GM23338 (cell line): ENCODE data around the gene ENTHD1. TPM values are rescaled to one million over a fixed set of nuclear protein-coding genes. Genes with fewer than 3 reads are reported as not detected.

Experiments
- ATAC-seq: fragments of 200-7000 bp; cut with Tn5 transposase; 3 replicates; pipeline ENCODE4 v1.9.1; 2020
- DNase-seq: peaks from one replicate; pipeline ENCODE4 v3.0.0-alpha.2; 2015; ENCODE audit warnings: low spot score
- H2AFZ ChIP-seq: fragments of 200-600 bp; sonication (generic); 2 replicates; pipeline ENCODE4 v1.8.0; 2016; ENCODE audit warnings: antibody characterized with exemption, mild to moderate bottlenecking, moderate library complexity
- H3F3A ChIP-seq: fragments of 200-600 bp; sonication (generic); replicated peaks from 2 replicates; pipeline ENCODE4 v1.8.0; 2017; ENCODE audit warnings: antibody characterized with exemption, mixed run types, low read depth
- H3K27ac ChIP-seq: fragments of 200-600 bp; sonication (generic); 2 replicates; pipeline ENCODE4 v1.6.1; 2016; ENCODE audit warnings: low read depth
- H3K27me3 ChIP-seq: fragments of 200-600 bp; sonication (generic); 2 replicates; pipeline ENCODE4 v1.8.0; 2016; ENCODE audit warnings: mild to moderate bottlenecking, mixed run types, moderate library complexity; ENCODE audit not compliant: insufficient read depth
- H3K36me3 ChIP-seq: fragments of 200-600 bp; sonication (generic); 2 replicates; pipeline ENCODE4 v1.8.0; 2016; ENCODE audit warnings: mild to moderate bottlenecking; ENCODE audit not compliant: insufficient read depth
- H3K4me1 ChIP-seq: fragments of 200-600 bp; sonication (generic); 2 replicates; pipeline ENCODE4 v1.8.0; 2016; ENCODE audit warnings: mild to moderate bottlenecking, moderate library complexity; ENCODE audit not compliant: insufficient read depth
- H3K4me2 ChIP-seq: fragments of 200-600 bp; sonication (generic); 2 replicates; pipeline ENCODE4 v1.7.1; 2017; ENCODE audit warnings: mixed run types
- H3K4me3 ChIP-seq: fragments of 200-600 bp; sonication (generic); 2 replicates; pipeline ENCODE4 v1.6.1; 2016; ENCODE audit warnings: mixed run types
- H3K79me2 ChIP-seq: fragments of 200-600 bp; sonication (generic); replicated peaks from 2 replicates; pipeline ENCODE4 v1.8.0; 2017; ENCODE audit warnings: mild to moderate bottlenecking; ENCODE audit not compliant: insufficient read depth
- H3K9me2 ChIP-seq: fragments of 200-600 bp; sonication (generic); 2 replicates; pipeline ENCODE4 v1.8.0; 2017; ENCODE audit not compliant: insufficient read depth
- H4K20me1 ChIP-seq: fragments of 200-600 bp; sonication (generic); replicated peaks from 2 replicates; pipeline ENCODE4 v1.8.0; 2017; ENCODE audit warnings: mild to moderate bottlenecking; ENCODE audit not compliant: insufficient read depth
- H3K27ac Mint-ChIP-seq: 2 replicates; pipeline ENCODE4 v1.8.0; 2020; ENCODE audit warnings: inconsistent platforms, mild to moderate bottlenecking, moderate library complexity, mixed read lengths
- H3K27me3 Mint-ChIP-seq: 3 replicates; pipeline ENCODE4 v1.8.0; 2022; ENCODE audit warnings: low read depth, mild to moderate bottlenecking, moderate library complexity, mixed read lengths, inconsistent platforms; ENCODE audit not compliant: insufficient read depth, poor library complexity
- H3K36me3 Mint-ChIP-seq: 3 replicates; pipeline ENCODE4 v1.8.0; 2021; ENCODE audit warnings: low read depth, mild to moderate bottlenecking, inconsistent platforms, moderate library complexity, mixed read lengths
- H3K4me1 Mint-ChIP-seq: 3 replicates; pipeline ENCODE4 v1.8.0; 2020; ENCODE audit warnings: mild to moderate bottlenecking, inconsistent platforms, mixed read lengths
- H3K4me3 Mint-ChIP-seq: 3 replicates; pipeline ENCODE4 v1.8.0; 2021; ENCODE audit warnings: moderate library complexity, mild to moderate bottlenecking, inconsistent platforms, mixed read lengths
- H3K9me3 Mint-ChIP-seq: 3 replicates; pipeline ENCODE4 v1.8.0; 2020; ENCODE audit warnings: moderate library complexity, mild to moderate bottlenecking, inconsistent platforms, mixed read lengths
- CREB1 ChIP-seq: fragments of 250-450 bp; sonication (Bioruptor Pico); IDR thresholded peaks from 2 replicates; pipeline ENCODE4 v1.5.0; 2020; ENCODE audit warnings: low read depth, mild to moderate bottlenecking, moderate library complexity
- CTCF ChIP-seq, 2 experiments: fragments of 200-600 bp in 1 of 2; sonication (generic) in 1 of 2; conservative IDR thresholded peaks; 2 replicates each; pipeline versions ENCODE4 v1.5.1 to v1.6.1; 2016 to 2017; ENCODE audit warnings: antibody characterized with exemption in 2 of 2, low read depth in 2 of 2, mild to moderate bottlenecking in 2 of 2, moderate library complexity in 1 of 2
- ETS1 ChIP-seq: IDR thresholded peaks from 2 replicates; pipeline ENCODE4 v1.6.1; 2016; ENCODE audit warnings: antibody characterized with exemption
- EZH2 ChIP-seq: fragments of 200-600 bp; sonication (generic); IDR thresholded peaks from one replicate; pipeline ENCODE4 v1.8.0; 2017; ENCODE audit warnings: antibody characterized with exemption, mild to moderate bottlenecking, low read depth; ENCODE audit not compliant: unreplicated experiment
- EZH2phosphoT487 ChIP-seq: fragments of 200-600 bp; sonication (generic); IDR thresholded peaks from one replicate; pipeline ENCODE4 v1.8.1; 2018; ENCODE audit warnings: antibody characterized with exemption; ENCODE audit not compliant: unreplicated experiment
- JUNB ChIP-seq: IDR thresholded peaks from one replicate; pipeline ENCODE4 v1.6.1; 2016; ENCODE audit warnings: antibody characterized with exemption; ENCODE audit not compliant: unreplicated experiment
- NANOG ChIP-seq: IDR thresholded peaks from 2 replicates; pipeline ENCODE4 v1.6.1; 2016; ENCODE audit warnings: antibody characterized with exemption, borderline replicate concordance
- POLR2AphosphoS5 ChIP-seq: IDR thresholded peaks from 2 replicates; pipeline ENCODE4 v1.6.1; 2016; ENCODE audit warnings: antibody characterized with exemption, low read depth
- REST ChIP-seq: IDR thresholded peaks from one replicate; pipeline ENCODE4 v1.6.1; 2018; ENCODE audit warnings: antibody characterized with exemption; ENCODE audit not compliant: unreplicated experiment
- STAT1 ChIP-seq: IDR thresholded peaks from one replicate; pipeline ENCODE4 v1.6.1; 2016; ENCODE audit warnings: antibody characterized with exemption; ENCODE audit not compliant: unreplicated experiment
- ZNF114 ChIP-seq: fragments of 250-450 bp; sonication (Bioruptor Pico); IDR thresholded peaks from 2 replicates; pipeline ENCODE4 v1.5.0; 2020; ENCODE audit warnings: mild to moderate bottlenecking, moderate library complexity
- ZNF331 ChIP-seq: fragments of 250-450 bp; sonication (Bioruptor Pico); IDR thresholded peaks from 2 replicates; pipeline ENCODE4 v1.5.0; 2020; ENCODE audit warnings: low read depth, mild to moderate bottlenecking, moderate library complexity
- ZNF462 ChIP-seq: fragments of 250-450 bp; sonication (Bioruptor Pico); IDR thresholded peaks from 2 replicates; pipeline ENCODE4 v1.5.0; 2020; ENCODE audit warnings: mild to moderate bottlenecking, moderate library complexity
- polyA plus RNA-seq: library from polyadenylated mRNA; unstranded; fragments of >200 nt; fragmentation: Nextera tagmentation; extraction: Ambion mirVana; gene quantifications from 2 replicates; pipeline ENCODE4 v1.2.1, GENCODE V29; 2016
- total RNA-seq: library from RNA; depleted of rRNA; stranded (reverse); fragments of >200 nt; shearing (Covaris generic); gene quantifications from 2 replicates; pipeline ENCODE4 v1.2.3, GENCODE V29; 2014

ENTHD1 gene
- total and polyA plus RNA-seq, 2 experiments from 2014 or later = not detected

GRCh38 chr22:39914584-39914983 lies 21.0 kb upstream of the ENTHD1 start:
- H4K20me1 ChIP-seq = no peaks in the 10 kb centered on the region
- Mint-ChIP-seq H3K4me3 (no peak overlapping the region), H3K27me3 (peaks cover 4% of the 10 kb centered on the region), H3K4me1 (peaks cover 19% of the 10 kb centered on the region), H3K36me3 (no peaks in the 10 kb centered on the region), H3K27ac (no peak overlapping the region), H3K9me3 (no peaks in the 10 kb centered on the region)
- H3K27me3 ChIP-seq = no peaks in the 10 kb centered on the region
- ATAC-seq (no peak), DNase-seq (no peak)
- TF ChIP-seq NANOG (no peak), ZNF462 (CRISPR knock-in tag) (no peak), JUNB (no peak), REST (no peak), ZNF331 (no peak), ZNF114 (CRISPR knock-in tag) (no peak), STAT1 (no peak), CREB1 (CRISPR knock-in tag) (no peak), POLR2AphosphoS5 (no peak), EZH2 (no peak), ETS1 (no peak), EZH2phosphoT487 (no peak), CTCF (conservative IDR thresholded peaks at IDR 0.05; ENCODE audit: low read depth in 2 of 2) (no peak)
- no peaks in the 10 kb centered on the region for H3F3A ChIP-seq
- H3K27ac ChIP-seq = no peak overlapping the region
- H3K9me2 ChIP-seq = no peaks in the 10 kb centered on the region
- H3K4me3 ChIP-seq = no peak overlapping the region
- no peaks in the 10 kb centered on the region for H3K79me2 ChIP-seq
- no peaks in the 10 kb centered on the region for H3K36me3 ChIP-seq
- no peak overlapping the region for H3K4me2 ChIP-seq
- H3K4me1 ChIP-seq = peaks cover 15% of the 10 kb centered on the region
- H2AFZ ChIP-seq = no peak overlapping the region
